CD4-positive, alpha-beta memory T cell (primary cell): ENCODE results near the gene KIAA1614. TPM values are rescaled to one million over a fixed set of nuclear protein-coding genes. Genes with fewer than 3 reads are reported as not detected.
A peak's percentile ranks its signal among the peaks of the same experiment; 100 is the strongest.

ENCODE experiments used
- CTCF ChIA-PET: fragments of 350-600 bp; sonication (Branson Sonifier 250); formaldehyde crosslinking; loops from one replicate; lab custom pipeline; 2021; ENCODE audit warnings: inconsistent platforms; ENCODE audit not compliant: partially characterized antibody; lab: Charles Lee
- POLR2A ChIA-PET: fragments of 350-600 bp; sonication (Branson Sonifier 250); formaldehyde crosslinking; loops from one replicate; lab custom pipeline; 2021; ENCODE audit not compliant: partially characterized antibody; lab: Charles Lee
- DNase-seq, 5 donors: peaks; one replicate each; pipeline versions ENCODE4 v3.0.0 to v3.0.0-alpha.2; 2020 to 2022; ENCODE audit warnings: mixed read lengths in 1 of 5
- H3K27ac ChIP-seq: one replicate; pipeline ENCODE4 v1.7.0; 2013; ENCODE audit warnings: low read depth, low read length
- H3K27me3 ChIP-seq: 2 replicates; pipeline ENCODE4 v1.7.0; 2013; ENCODE audit warnings: mild to moderate bottlenecking, low read length, moderate library complexity; ENCODE audit not compliant: insufficient read depth
- H3K36me3 ChIP-seq: 2 replicates; pipeline ENCODE4 v1.7.0; 2013; ENCODE audit warnings: mild to moderate bottlenecking, low read length, moderate library complexity; ENCODE audit not compliant: insufficient read depth
- H3K4me1 ChIP-seq: 2 replicates; pipeline ENCODE4 v1.7.0; 2013; ENCODE audit warnings: mild to moderate bottlenecking, low read length, moderate library complexity; ENCODE audit not compliant: insufficient read depth
- H3K4me3 ChIP-seq, 2 donors: one replicate each; pipeline ENCODE4 v1.7.0; 2013; ENCODE audit warnings: low read length in 2 of 2, mild to moderate bottlenecking in 1 of 2
- H3K9me3 ChIP-seq, 2 donors: one replicate each; pipeline ENCODE4 v1.7.0; 2013; ENCODE audit warnings: low read length in 2 of 2, control low read depth in 1 of 2; ENCODE audit not compliant: control insufficient read depth in 1 of 2
- H3K27ac Mint-ChIP-seq, 7 donors: one replicate each; pipeline ENCODE4 v1.8.0; 2020 to 2021; ENCODE audit warnings: mixed read lengths in 7 of 7, mild to moderate bottlenecking in 6 of 7, inconsistent platforms in 3 of 7, moderate library complexity in 3 of 7
- H3K27me3 Mint-ChIP-seq, 2 donors: one replicate each; pipeline ENCODE4 v1.8.0; 2020 to 2021; ENCODE audit warnings: mixed read lengths in 2 of 2
- H3K36me3 Mint-ChIP-seq, 2 donors: one replicate each; pipeline ENCODE4 v1.8.0; 2020 to 2021; ENCODE audit warnings: mixed read lengths in 2 of 2, inconsistent platforms in 1 of 2, mild to moderate bottlenecking in 1 of 2
- H3K4me1 Mint-ChIP-seq, 4 donors: one replicate each; pipeline ENCODE4 v1.8.0; 2020 to 2021; ENCODE audit warnings: mixed read lengths in 4 of 4, mild to moderate bottlenecking in 1 of 4
- H3K4me3 Mint-ChIP-seq, 8 donors: one replicate each; pipeline ENCODE4 v1.8.0; 2020 to 2021; ENCODE audit warnings: mixed read lengths in 8 of 8, mild to moderate bottlenecking in 7 of 8, moderate library complexity in 6 of 8, inconsistent platforms in 3 of 8
- H3K9me3 Mint-ChIP-seq, 8 donors: one replicate each; pipeline ENCODE4 v1.8.0; 2020 to 2021; ENCODE audit warnings: mixed read lengths in 8 of 8, mild to moderate bottlenecking in 5 of 8, inconsistent platforms in 3 of 8, moderate library complexity in 1 of 8
- intact Hi-C: fragments of 100-400 bp; cut with micrococcal nuclease; formaldehyde crosslinking; loops from one replicate; pipeline ENCODE4 v1.15.1; 2023
- polyA plus RNA-seq, 2 donors: library from polyadenylated mRNA; unstranded; fragments of 300-500 nt; fragmentation: Illumina TruSeq; gene quantifications; one replicate each; pipeline ENCODE4 v1.2.3, GENCODE V29; 2021
- total RNA-seq, 2 experiments: library from RNA; stranded (reverse); gene quantifications; one replicate each; pipeline ENCODE4 v1.2.3, GENCODE V29; 2021

The KIAA1614 gene
- total and polyA plus RNA-seq, 4 experiments from 2014 or later = 0.12 to 0.61 TPM; not detected in 2

DNA sequence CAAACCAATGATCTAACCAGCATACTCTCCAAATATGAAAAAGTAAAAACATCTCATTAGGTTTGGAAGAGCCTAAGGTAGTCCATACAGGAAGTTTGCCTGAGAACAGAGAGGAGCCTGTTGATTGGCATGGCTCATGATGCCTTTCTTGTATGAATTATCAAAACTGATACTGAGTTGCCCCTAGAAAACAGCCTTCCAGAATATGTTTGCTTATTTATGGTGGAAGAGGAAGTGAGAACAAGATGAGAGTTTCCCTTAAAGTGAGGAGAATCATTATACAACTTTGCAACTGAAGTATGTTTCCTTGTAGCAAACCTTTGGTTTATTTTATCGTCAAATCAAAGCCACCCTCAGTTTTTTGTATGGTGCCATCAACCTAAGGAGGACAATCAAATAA, 23.8 kb upstream of the KIAA1614 start:
- Mint-ChIP-seq H3K27ac (peak overlapping the region in 1 of 7 donors; percentile 4), H3K9me3 (no peaks in the 10 kb centered on the region), H3K36me3 (peaks cover 8 to 12% of the 10 kb centered on the region in 2 donors), H3K4me1 (peaks cover 2 to 4% (median 3%) of the 10 kb centered on the region in 4 donors), H3K4me3 (no peak overlapping the region), H3K27me3 (no peaks in the 10 kb centered on the region)
- H3K36me3 ChIP-seq = peaks cover 4% of the 10 kb centered on the region
- intact Hi-C loops = no loop called here
- no peak for DNase-seq
- ChIA-PET POLR2A (no interaction called here), CTCF (interaction anchor here (1.6 kb wide), 1 partner anchor 9 kb away, joined by 3 read pairs; no protein-coding TSS in a partner anchor)
- H3K27me3 ChIP-seq = no peaks in the 10 kb centered on the region
- H3K4me1 ChIP-seq = peaks cover 3% of the 10 kb centered on the region
- H3K4me3 ChIP-seq = no peak overlapping the region
- H3K9me3 ChIP-seq = no peaks in the 10 kb centered on the region
- H3K27ac ChIP-seq = no peak overlapping the region

DNA sequence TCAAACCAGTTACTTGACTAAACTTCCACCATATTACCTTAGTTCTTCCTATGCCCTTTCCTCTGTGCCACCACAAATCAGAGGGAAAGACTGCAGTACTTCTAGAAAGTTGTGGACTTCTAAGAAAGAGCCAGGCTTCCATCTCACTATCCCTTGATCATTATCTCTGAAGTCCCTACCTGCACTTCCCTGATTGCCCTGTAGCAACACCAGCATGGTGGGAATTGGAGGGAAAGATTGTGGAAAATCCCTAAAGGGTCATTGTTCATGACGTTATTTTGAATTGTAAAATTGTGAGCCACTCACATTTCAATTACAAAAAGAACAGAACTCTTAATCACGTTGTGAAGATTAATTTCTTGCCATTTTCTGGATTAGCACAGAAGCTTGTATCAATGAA, 23.4 kb upstream of the KIAA1614 start:
- Mint-ChIP-seq H3K4me1 (peaks cover 4% of the 10 kb centered on the region in 4 donors), H3K9me3 (no peaks in the 10 kb centered on the region), H3K4me3 (no peak overlapping the region), H3K27me3 (no peaks in the 10 kb centered on the region), H3K36me3 (peaks cover 7 to 11% of the 10 kb centered on the region in 2 donors), H3K27ac (peak overlapping the region in 1 of 7 donors; percentile 5)
- Histone ChIP-seq H3K9me3 (no peaks in the 10 kb centered on the region), H3K4me3 (no peak overlapping the region), H3K4me1 (peaks cover 3% of the 10 kb centered on the region), H3K36me3 (peaks cover 4% of the 10 kb centered on the region), H3K27ac (no peak overlapping the region), H3K27me3 (no peaks in the 10 kb centered on the region)
- intact Hi-C loops = no loop called here
- CTCF ChIA-PET = no interaction called here
- no peak for DNase-seq
- POLR2A ChIA-PET = no interaction called here

DNA sequence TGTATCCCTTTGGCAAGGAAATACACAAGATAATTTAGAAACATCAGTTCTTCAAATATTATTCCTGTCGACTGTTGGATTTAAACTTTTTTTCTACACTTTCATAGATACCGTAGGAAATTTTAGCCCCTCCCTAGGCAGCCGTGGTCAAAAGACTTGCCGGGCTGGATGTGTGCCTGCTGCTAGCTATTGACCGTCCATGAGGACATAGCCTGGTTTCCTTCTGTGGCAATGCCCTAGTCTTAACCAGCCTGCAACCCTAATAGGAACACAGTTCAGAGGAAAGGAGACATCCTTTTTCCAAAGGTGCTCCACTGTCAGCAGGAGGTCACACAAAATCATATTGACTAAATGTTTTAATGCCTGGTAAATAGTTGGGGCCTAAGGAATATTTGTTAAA, 20.4 kb upstream of the KIAA1614 start:
- peaks cover 3 to 8% of the 10 kb centered on the region in 2 donors for H3K36me3 Mint-ChIP-seq
- H3K27ac Mint-ChIP-seq = no peak overlapping the region
- CTCF ChIA-PET = interaction anchor here (1.1 kb wide), 1 partner anchor 9 kb away, joined by 3 read pairs; no protein-coding TSS in a partner anchor
- H3K27me3 Mint-ChIP-seq = no peaks in the 10 kb centered on the region
- H3K4me3 ChIP-seq = no peak overlapping the region
- no peaks in the 10 kb centered on the region for H3K36me3 ChIP-seq
- no peak overlapping the region for H3K27ac ChIP-seq
- no peaks in the 10 kb centered on the region for H3K27me3 ChIP-seq
- DNase-seq = no peak
- H3K4me3 Mint-ChIP-seq = no peak overlapping the region
- H3K4me1 Mint-ChIP-seq = peaks cover 4% of the 10 kb centered on the region in 4 donors
- H3K9me3 Mint-ChIP-seq = peaks cover 0 to 3% (median 0%) of the 10 kb centered on the region in 8 donors
- H3K4me1 ChIP-seq = peaks cover 3% of the 10 kb centered on the region
- POLR2A ChIA-PET = no interaction called here
- H3K9me3 ChIP-seq = no peaks in the 10 kb centered on the region
- intact Hi-C loops = no loop called here

DNA sequence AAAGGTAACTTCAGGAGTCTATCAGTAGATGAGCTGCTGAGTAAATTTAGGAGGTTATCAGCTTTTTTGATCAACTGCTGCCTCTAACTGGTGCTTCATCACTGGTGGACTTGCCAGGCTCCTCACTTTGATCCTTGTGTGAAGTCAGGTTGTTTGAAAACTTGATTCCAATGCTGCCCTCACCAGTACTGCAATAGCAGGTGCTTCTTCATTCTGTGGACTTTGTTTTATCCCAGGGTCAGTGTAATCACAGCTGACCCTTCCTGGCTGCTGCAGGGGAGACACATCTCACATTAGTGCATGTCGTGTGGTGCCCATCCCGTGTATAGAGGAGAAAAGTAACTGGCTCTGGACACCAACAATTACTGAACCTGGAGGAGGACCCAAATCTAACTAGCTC, 20.0 kb upstream of the KIAA1614 start:
- Mint-ChIP-seq H3K9me3 (peaks cover 0 to 3% (median 0%) of the 10 kb centered on the region in 8 donors), H3K4me1 (peaks cover 4% of the 10 kb centered on the region in 4 donors), H3K27me3 (no peaks in the 10 kb centered on the region), H3K36me3 (peaks cover 1 to 8% of the 10 kb centered on the region in 2 donors), H3K27ac (no peak overlapping the region), H3K4me3 (no peak overlapping the region)
- Histone ChIP-seq H3K27ac (no peak overlapping the region), H3K36me3 (no peaks in the 10 kb centered on the region), H3K4me3 (no peak overlapping the region), H3K9me3 (no peaks in the 10 kb centered on the region), H3K4me1 (peaks cover 3% of the 10 kb centered on the region), H3K27me3 (no peaks in the 10 kb centered on the region)
- CTCF ChIA-PET = interaction anchor here (1.1 kb wide), 1 partner anchor 9 kb away, joined by 3 read pairs; no protein-coding TSS in a partner anchor
- intact Hi-C loops = no loop called here
- no peak for DNase-seq
- POLR2A ChIA-PET = no interaction called here

DNA sequence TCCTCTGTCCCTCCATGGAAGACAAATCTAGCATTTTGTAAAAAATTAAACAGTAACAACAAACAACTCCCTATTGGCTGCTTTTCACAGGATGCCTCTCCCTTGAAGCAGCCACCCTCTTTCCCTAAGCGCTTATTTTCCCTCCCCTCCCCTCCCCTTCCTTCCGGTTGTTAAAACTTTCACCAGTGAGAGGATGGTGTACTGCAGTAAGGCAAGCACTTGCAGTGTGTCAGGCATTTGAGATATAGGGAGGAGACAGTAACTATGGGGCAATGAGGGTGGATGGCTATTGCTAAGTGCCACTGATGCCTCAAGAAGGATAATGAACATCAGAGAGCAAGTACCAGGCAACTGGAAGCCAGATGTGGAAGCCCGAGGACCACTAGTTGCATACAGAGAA, 19.1 kb upstream of the KIAA1614 start:
- H3K4me1 Mint-ChIP-seq = peaks cover 4% of the 10 kb centered on the region in 4 donors
- Histone ChIP-seq H3K9me3 (no peaks in the 10 kb centered on the region), H3K27ac (no peak overlapping the region), H3K27me3 (no peaks in the 10 kb centered on the region), H3K4me3 (no peak overlapping the region), H3K36me3 (no peaks in the 10 kb centered on the region), H3K4me1 (peaks cover 3% of the 10 kb centered on the region)
- intact Hi-C loops = no loop called here
- no peak for DNase-seq
- H3K27me3 Mint-ChIP-seq = no peaks in the 10 kb centered on the region
- peaks cover 0 to 6% (median 0%) of the 10 kb centered on the region in 8 donors for H3K9me3 Mint-ChIP-seq
- H3K4me3 Mint-ChIP-seq = no peak overlapping the region
- POLR2A ChIA-PET = no interaction called here
- peak overlapping the region in 1 of 7 donors; percentile 53 for H3K27ac Mint-ChIP-seq
- CTCF ChIA-PET = interaction anchor here (1.1 kb wide), 1 partner anchor 8 kb away, joined by 3 read pairs; no protein-coding TSS in a partner anchor
- H3K36me3 Mint-ChIP-seq = peaks cover 0 to 8% of the 10 kb centered on the region in 2 donors

DNA sequence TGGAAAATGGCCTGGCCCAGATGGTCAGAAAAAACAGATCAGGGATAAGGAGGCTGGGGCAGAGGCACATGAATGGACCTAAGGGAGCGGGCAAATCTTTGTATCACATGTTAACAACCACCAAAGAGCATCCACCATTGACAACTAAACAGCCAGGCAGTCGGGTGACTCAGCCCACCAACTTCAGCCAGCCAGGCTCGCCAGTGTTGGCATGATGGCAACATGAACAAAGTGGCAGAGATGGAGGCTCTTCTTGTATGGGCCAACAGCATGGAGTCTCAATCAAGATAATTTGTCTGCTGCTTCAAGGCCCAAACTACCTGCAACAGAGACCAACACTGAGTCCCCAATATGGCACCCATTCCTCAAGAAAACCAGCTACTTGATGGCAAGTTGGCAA, 16.5 kb upstream of the KIAA1614 start:
- H3K4me1 ChIP-seq = peaks cover 3% of the 10 kb centered on the region
- H3K4me3 ChIP-seq = no peak overlapping the region
- H3K27ac ChIP-seq = no peak overlapping the region
- ChIA-PET CTCF (no interaction called here), POLR2A (no interaction called here)
- Mint-ChIP-seq H3K27ac (no peak overlapping the region), H3K36me3 (peaks cover 0 to 8% of the 10 kb centered on the region in 2 donors), H3K9me3 (peaks cover 0 to 6% (median 0%) of the 10 kb centered on the region in 8 donors), H3K4me3 (no peak overlapping the region), H3K27me3 (peaks cover 0 to 4% of the 10 kb centered on the region in 2 donors), H3K4me1 (peaks cover 4% of the 10 kb centered on the region in 4 donors)
- no peaks in the 10 kb centered on the region for H3K27me3 ChIP-seq
- DNase-seq = no peak
- intact Hi-C loops = no loop called here
- H3K9me3 ChIP-seq = no peaks in the 10 kb centered on the region
- H3K36me3 ChIP-seq = no peaks in the 10 kb centered on the region

DNA sequence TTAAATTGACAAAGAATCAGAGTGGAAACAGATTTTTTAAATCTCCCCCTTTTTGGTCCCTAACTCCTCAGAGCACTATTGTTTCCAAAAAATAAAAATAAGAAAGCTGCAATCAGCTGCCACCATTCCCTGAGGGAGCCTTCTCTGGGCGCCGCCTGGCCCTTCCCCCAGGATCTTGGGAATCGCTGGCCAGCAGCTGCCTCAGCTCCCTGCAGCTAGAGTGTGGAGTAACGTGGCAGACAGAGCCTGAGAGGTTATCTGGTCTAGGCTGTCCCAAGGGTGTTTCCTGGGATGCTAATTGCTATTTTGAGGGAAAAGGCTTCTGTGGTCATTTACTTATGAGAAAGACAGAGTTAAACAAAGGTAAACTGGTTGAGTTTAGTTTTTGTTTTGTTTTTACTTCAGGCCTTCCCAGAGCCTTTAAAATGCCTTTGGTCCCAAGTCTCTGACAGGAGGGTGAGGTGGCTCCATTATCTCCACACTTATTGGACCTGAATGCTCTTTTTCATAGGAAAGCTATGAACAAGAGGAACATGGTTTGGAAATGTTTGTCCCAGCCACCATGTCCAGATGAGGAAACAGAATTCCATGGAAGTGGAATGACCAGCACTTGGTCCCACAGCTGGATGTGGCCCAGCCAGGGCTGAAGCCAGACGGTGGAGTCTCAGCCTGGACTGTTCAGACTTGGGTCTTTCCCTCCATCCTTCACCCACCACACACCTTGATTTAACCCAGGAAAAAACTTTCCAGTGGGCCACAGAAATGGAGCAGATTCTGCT, 14.1 kb upstream of the KIAA1614 start:
- no peak overlapping the region for H3K4me3 ChIP-seq
- peaks cover 0 to 6% (median 0%) of the 10 kb centered on the region in 8 donors for H3K9me3 Mint-ChIP-seq
- peaks cover 3 to 9% of the 10 kb centered on the region in 2 donors for H3K27me3 Mint-ChIP-seq
- H3K27ac Mint-ChIP-seq = no peak overlapping the region
- no peaks in the 10 kb centered on the region for H3K9me3 ChIP-seq
- H3K4me1 ChIP-seq = peaks cover under 1% of the 10 kb centered on the region
- H3K27me3 ChIP-seq = no peaks in the 10 kb centered on the region
- intact Hi-C loops = no loop called here
- CTCF ChIA-PET = interaction anchor here (1.5 kb wide), 1 partner anchor 10 kb away, joined by 3 read pairs; no protein-coding TSS in a partner anchor
- no peak overlapping the region for H3K27ac ChIP-seq
- POLR2A ChIA-PET = no interaction called here
- DNase-seq = no peak
- H3K36me3 Mint-ChIP-seq = peaks cover 0 to 8% of the 10 kb centered on the region in 2 donors
- H3K4me3 Mint-ChIP-seq = no peak overlapping the region
- no peaks in the 10 kb centered on the region for H3K36me3 ChIP-seq
- peaks cover 3% of the 10 kb centered on the region in 4 donors for H3K4me1 Mint-ChIP-seq
